ENCODE data around the gene SOST. TPM values are rescaled to one million over a fixed set of nuclear protein-coding genes. Genes with fewer than 3 reads are reported as not detected.

Gene SOST
- total RNA-seq, 1 experiment from 2014 or later, result not detected

GRCh38 chr17:43719578-43719977 lies 39.0 kb downstream of the SOST start:
- Histone ChIP-seq H4K5ac (ENCODE audit: insufficient read length, low read depth, low read length) (no peak overlapping the region), H2BK20ac (ENCODE audit: low read depth, low read length, poor library complexity, severe bottlenecking) (no peak overlapping the region), H3K4me1 (ENCODE audit: insufficient read depth, low read length) (no peaks in the 10 kb centered on the region; the same call in 1 of the 2 replicates), H3K23me2 (ENCODE audit: insufficient read length, low read depth, low read length, poor library complexity, severe bottlenecking) (peaks cover 4% of the 10 kb centered on the region), H3K27me3 (ENCODE audit: insufficient read depth, low read length) (peaks cover 3% of the 10 kb centered on the region; the same call in 1 of the 2 replicates), H3K79me1 (ENCODE audit: insufficient read depth, low read depth, low read length, poor library complexity, severe bottlenecking) (no peaks in the 10 kb centered on the region), H2BK120ac (ENCODE audit: low read depth, low read length, poor library complexity, severe bottlenecking) (no peak overlapping the region), H3T11ph (ENCODE audit: low read length) (no peak overlapping the region), H3K9me3 (ENCODE audit: control insufficient read depth, low read depth, low read length) (no peaks in the 10 kb centered on the region), H4K91ac (ENCODE audit: insufficient read length, low read depth, low read length) (no peak overlapping the region), H3K14ac (ENCODE audit: insufficient read depth, low read length) (no peak overlapping the region), H2AFZ (ENCODE audit: low read length) (no peak overlapping the region), H2BK15ac (ENCODE audit: low read depth, low read length) (no peak overlapping the region), H2AK5ac (ENCODE audit: insufficient read length, low read length) (no peak overlapping the region), H2BK5ac (ENCODE audit: insufficient read length, low read length) (no peak overlapping the region), H3K4me2 (ENCODE audit: insufficient read depth, insufficient read length, low read length) (no peak overlapping the region), H4K8ac (replicated peaks; ENCODE audit: insufficient read length, low read depth, low read length) (no peak overlapping the region), H3K56ac (ENCODE audit: insufficient read length, low read depth, low read length) (no peak overlapping the region), H3K27ac (ENCODE audit: insufficient read length, low read depth, low read length) (no peak overlapping the region), H3K18ac (ENCODE audit: insufficient read length, low read depth, low read length) (no peak overlapping the region), H3K9ac (ENCODE audit: extremely low read depth, insufficient read length, low read length) (no peak overlapping the region), H2BK12ac (ENCODE audit: insufficient read length, low read depth, low read length) (no peak overlapping the region), H4K20me1 (ENCODE audit: control insufficient read depth, insufficient read depth, insufficient read length) (no peaks in the 10 kb centered on the region), H3K4ac (ENCODE audit: low read depth, low read length) (no peak overlapping the region), H3K79me2 (ENCODE audit: insufficient read depth, low read length) (no peaks in the 10 kb centered on the region), H3K23ac (ENCODE audit: insufficient read length, low read depth, low read length) (no peak overlapping the region)
- Mint-ChIP-seq H3K9me3 (no peaks in the 10 kb centered on the region), H3K36me3 (ENCODE audit: insufficient read depth in 1 of 3, low read depth in 3 of 3) (no peaks in the 10 kb centered on the region), H3K27me3 (ENCODE audit: low read depth) (peaks cover 28% of the 10 kb centered on the region), H3K27ac (no peak overlapping the region), H3K4me3 (peak overlapping the region; percentile 71 to 83; a peak in 4 of 5 replicates), H3K4me1 (peaks cover 32 to 40% of the 10 kb centered on the region in 2 experiments)
- no peak for DNase-seq
- no peak for TF ChIP-seq CTCF (conservative IDR thresholded peaks at IDR 0.05)
- WGBS (ENCODE audit: extremely low coverage, insufficient read length, low lambda C conversion rate), result no CpG with 5 or more reads among the region's 3 CpGs

All from H9 (cell line).